GM23338 (cell line): Measurements from ENCODE around the gene EFTUD2. TPM values are rescaled to one million over a fixed set of nuclear protein-coding genes. Genes with fewer than 3 reads are reported as not detected.

Experiments used
- ATAC-seq: fragments of 200-7000 bp; cut with Tn5 transposase; 3 replicates; pipeline ENCODE4 v1.9.1; 2020
- DNase-seq: peaks from one replicate; pipeline ENCODE4 v3.0.0-alpha.2; 2015; ENCODE audit warnings: low spot score
- H2AFZ ChIP-seq: fragments of 200-600 bp; sonication (generic); 2 replicates; pipeline ENCODE4 v1.8.0; 2016; ENCODE audit warnings: antibody characterized with exemption, mild to moderate bottlenecking, moderate library complexity
- H3F3A ChIP-seq: fragments of 200-600 bp; sonication (generic); replicated peaks from 2 replicates; pipeline ENCODE4 v1.8.0; 2017; ENCODE audit warnings: antibody characterized with exemption, mixed run types, low read depth
- H3K27ac ChIP-seq: fragments of 200-600 bp; sonication (generic); 2 replicates; pipeline ENCODE4 v1.6.1; 2016; ENCODE audit warnings: low read depth
- H3K27me3 ChIP-seq: fragments of 200-600 bp; sonication (generic); 2 replicates; pipeline ENCODE4 v1.8.0; 2016; ENCODE audit warnings: mild to moderate bottlenecking, mixed run types, moderate library complexity; ENCODE audit not compliant: insufficient read depth
- H3K36me3 ChIP-seq: fragments of 200-600 bp; sonication (generic); 2 replicates; pipeline ENCODE4 v1.8.0; 2016; ENCODE audit warnings: mild to moderate bottlenecking; ENCODE audit not compliant: insufficient read depth
- H3K4me1 ChIP-seq: fragments of 200-600 bp; sonication (generic); 2 replicates; pipeline ENCODE4 v1.8.0; 2016; ENCODE audit warnings: mild to moderate bottlenecking, moderate library complexity; ENCODE audit not compliant: insufficient read depth
- H3K4me2 ChIP-seq: fragments of 200-600 bp; sonication (generic); 2 replicates; pipeline ENCODE4 v1.7.1; 2017; ENCODE audit warnings: mixed run types
- H3K4me3 ChIP-seq: fragments of 200-600 bp; sonication (generic); 2 replicates; pipeline ENCODE4 v1.6.1; 2016; ENCODE audit warnings: mixed run types
- H3K79me2 ChIP-seq: fragments of 200-600 bp; sonication (generic); replicated peaks from 2 replicates; pipeline ENCODE4 v1.8.0; 2017; ENCODE audit warnings: mild to moderate bottlenecking; ENCODE audit not compliant: insufficient read depth
- H3K9me2 ChIP-seq: fragments of 200-600 bp; sonication (generic); 2 replicates; pipeline ENCODE4 v1.8.0; 2017; ENCODE audit not compliant: insufficient read depth
- H4K20me1 ChIP-seq: fragments of 200-600 bp; sonication (generic); replicated peaks from 2 replicates; pipeline ENCODE4 v1.8.0; 2017; ENCODE audit warnings: mild to moderate bottlenecking; ENCODE audit not compliant: insufficient read depth
- H3K27ac Mint-ChIP-seq: 2 replicates; pipeline ENCODE4 v1.8.0; 2020; ENCODE audit warnings: inconsistent platforms, mild to moderate bottlenecking, moderate library complexity, mixed read lengths
- H3K27me3 Mint-ChIP-seq: 3 replicates; pipeline ENCODE4 v1.8.0; 2022; ENCODE audit warnings: low read depth, mild to moderate bottlenecking, moderate library complexity, mixed read lengths, inconsistent platforms; ENCODE audit not compliant: insufficient read depth, poor library complexity
- H3K36me3 Mint-ChIP-seq: 3 replicates; pipeline ENCODE4 v1.8.0; 2021; ENCODE audit warnings: low read depth, mild to moderate bottlenecking, inconsistent platforms, moderate library complexity, mixed read lengths
- H3K4me1 Mint-ChIP-seq: 3 replicates; pipeline ENCODE4 v1.8.0; 2020; ENCODE audit warnings: mild to moderate bottlenecking, inconsistent platforms, mixed read lengths
- H3K4me3 Mint-ChIP-seq: 3 replicates; pipeline ENCODE4 v1.8.0; 2021; ENCODE audit warnings: moderate library complexity, mild to moderate bottlenecking, inconsistent platforms, mixed read lengths
- H3K9me3 Mint-ChIP-seq: 3 replicates; pipeline ENCODE4 v1.8.0; 2020; ENCODE audit warnings: moderate library complexity, mild to moderate bottlenecking, inconsistent platforms, mixed read lengths
- CREB1 ChIP-seq: fragments of 250-450 bp; sonication (Bioruptor Pico); IDR thresholded peaks from 2 replicates; pipeline ENCODE4 v1.5.0; 2020; ENCODE audit warnings: low read depth, mild to moderate bottlenecking, moderate library complexity
- CTCF ChIP-seq, 2 experiments: fragments of 200-600 bp in 1 of 2; sonication (generic) in 1 of 2; conservative IDR thresholded peaks; 2 replicates each; pipeline versions ENCODE4 v1.5.1 to v1.6.1; 2016 to 2017; ENCODE audit warnings: antibody characterized with exemption in 2 of 2, low read depth in 2 of 2, mild to moderate bottlenecking in 2 of 2, moderate library complexity in 1 of 2
- NANOG ChIP-seq: IDR thresholded peaks from 2 replicates; pipeline ENCODE4 v1.6.1; 2016; ENCODE audit warnings: antibody characterized with exemption, borderline replicate concordance
- ZNF331 ChIP-seq: fragments of 250-450 bp; sonication (Bioruptor Pico); IDR thresholded peaks from 2 replicates; pipeline ENCODE4 v1.5.0; 2020; ENCODE audit warnings: low read depth, mild to moderate bottlenecking, moderate library complexity
- polyA plus RNA-seq: library from polyadenylated mRNA; unstranded; fragments of >200 nt; fragmentation: Nextera tagmentation; extraction: Ambion mirVana; gene quantifications from 2 replicates; pipeline ENCODE4 v1.2.1, GENCODE V29; 2016
- total RNA-seq: library from RNA; depleted of rRNA; stranded (reverse); fragments of >200 nt; shearing (Covaris generic); gene quantifications from 2 replicates; pipeline ENCODE4 v1.2.3, GENCODE V29; 2014
- TF ChIP-seq, protein P1 (sequence below): IDR thresholded peaks from one replicate; pipeline ENCODE4 v1.6.1; 2018; ENCODE audit warnings: antibody characterized with exemption; ENCODE audit not compliant: unreplicated experiment
- TF ChIP-seq, protein P2 (sequence below): fragments of 250-450 bp; sonication (Bioruptor Pico); IDR thresholded peaks from 2 replicates; pipeline ENCODE4 v1.5.0; 2020; ENCODE audit warnings: mild to moderate bottlenecking, moderate library complexity

EFTUD2 gene
- total and polyA plus RNA-seq, 2 experiments from 2014 or later = 61.6 to 196 TPM

DNA sequence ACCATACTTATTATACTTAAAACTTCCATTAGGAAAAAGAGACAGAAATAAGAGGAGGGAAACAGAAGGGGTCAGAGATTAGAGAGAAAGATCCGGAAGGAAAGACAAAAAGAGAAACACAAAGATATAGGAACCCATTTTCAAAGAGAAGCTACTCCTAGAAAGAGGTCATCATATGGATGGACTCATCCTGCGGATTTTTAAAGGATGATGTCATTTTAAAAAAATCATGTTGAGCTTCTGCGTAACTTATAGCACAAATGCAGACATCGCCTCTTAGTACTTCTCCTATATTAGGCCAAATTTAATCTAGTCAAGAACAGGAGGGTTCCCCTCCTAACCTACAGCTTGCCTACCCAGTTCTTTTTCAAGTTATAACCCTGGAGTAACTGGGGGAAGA is 18.1 kb downstream of the EFTUD2 start:
- Histone ChIP-seq H3F3A (peaks cover 20% of the 10 kb centered on the region; the same call in 1 of the 2 replicates), H3K27ac (no peak overlapping the region), H3K27me3 (no peaks in the 10 kb centered on the region), H3K4me2 (no peak overlapping the region), H2AFZ (no peak overlapping the region), H3K4me1 (no peaks in the 10 kb centered on the region), H4K20me1 (peaks cover 17% of the 10 kb centered on the region), H3K79me2 (no peaks in the 10 kb centered on the region; the same call in 1 of the 2 replicates), H3K9me2 (no peaks in the 10 kb centered on the region), H3K4me3 (no peak overlapping the region), H3K36me3 (peaks cover 72% of the 10 kb centered on the region)
- no peak for DNase-seq
- Mint-ChIP-seq H3K27ac (no peak overlapping the region), H3K9me3 (no peaks in the 10 kb centered on the region), H3K36me3 (peaks cover 83% of the 10 kb centered on the region), H3K4me3 (no peak overlapping the region), H3K4me1 (no peaks in the 10 kb centered on the region), H3K27me3 (peaks cover 3% of the 10 kb centered on the region)
- TF ChIP-seq CREB1 (no peak), NANOG (no peak)
- TF ChIP-seq, protein P1, sequence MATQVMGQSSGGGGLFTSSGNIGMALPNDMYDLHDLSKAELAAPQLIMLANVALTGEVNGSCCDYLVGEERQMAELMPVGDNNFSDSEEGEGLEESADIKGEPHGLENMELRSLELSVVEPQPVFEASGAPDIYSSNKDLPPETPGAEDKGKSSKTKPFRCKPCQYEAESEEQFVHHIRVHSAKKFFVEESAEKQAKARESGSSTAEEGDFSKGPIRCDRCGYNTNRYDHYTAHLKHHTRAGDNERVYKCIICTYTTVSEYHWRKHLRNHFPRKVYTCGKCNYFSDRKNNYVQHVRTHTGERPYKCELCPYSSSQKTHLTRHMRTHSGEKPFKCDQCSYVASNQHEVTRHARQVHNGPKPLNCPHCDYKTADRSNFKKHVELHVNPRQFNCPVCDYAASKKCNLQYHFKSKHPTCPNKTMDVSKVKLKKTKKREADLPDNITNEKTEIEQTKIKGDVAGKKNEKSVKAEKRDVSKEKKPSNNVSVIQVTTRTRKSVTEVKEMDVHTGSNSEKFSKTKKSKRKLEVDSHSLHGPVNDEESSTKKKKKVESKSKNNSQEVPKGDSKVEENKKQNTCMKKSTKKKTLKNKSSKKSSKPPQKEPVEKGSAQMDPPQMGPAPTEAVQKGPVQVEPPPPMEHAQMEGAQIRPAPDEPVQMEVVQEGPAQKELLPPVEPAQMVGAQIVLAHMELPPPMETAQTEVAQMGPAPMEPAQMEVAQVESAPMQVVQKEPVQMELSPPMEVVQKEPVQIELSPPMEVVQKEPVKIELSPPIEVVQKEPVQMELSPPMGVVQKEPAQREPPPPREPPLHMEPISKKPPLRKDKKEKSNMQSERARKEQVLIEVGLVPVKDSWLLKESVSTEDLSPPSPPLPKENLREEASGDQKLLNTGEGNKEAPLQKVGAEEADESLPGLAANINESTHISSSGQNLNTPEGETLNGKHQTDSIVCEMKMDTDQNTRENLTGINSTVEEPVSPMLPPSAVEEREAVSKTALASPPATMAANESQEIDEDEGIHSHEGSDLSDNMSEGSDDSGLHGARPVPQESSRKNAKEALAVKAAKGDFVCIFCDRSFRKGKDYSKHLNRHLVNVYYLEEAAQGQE = no peak
- no peak for ATAC-seq

GRCh38 chr17:44880062-44880461 is 19.2 kb downstream of the EFTUD2 start:
- H3K27me3 Mint-ChIP-seq = peaks cover 3% of the 10 kb centered on the region
- H3K36me3 Mint-ChIP-seq = peaks cover 85% of the 10 kb centered on the region
- H2AFZ ChIP-seq = no peak overlapping the region
- no peaks in the 10 kb centered on the region for H3K4me1 Mint-ChIP-seq
- peaks cover 15% of the 10 kb centered on the region for H4K20me1 ChIP-seq
- H3K9me2 ChIP-seq = no peaks in the 10 kb centered on the region
- no peaks in the 10 kb centered on the region for H3K27me3 ChIP-seq
- H3K4me3 ChIP-seq = no peak overlapping the region
- H3K36me3 ChIP-seq = peaks cover 78% of the 10 kb centered on the region
- H3K79me2 ChIP-seq = no peaks in the 10 kb centered on the region; the same call in 1 of the 2 replicates
- no peaks in the 10 kb centered on the region for H3K9me3 Mint-ChIP-seq
- no peaks in the 10 kb centered on the region for H3K4me1 ChIP-seq
- no peak for DNase-seq
- H3K27ac ChIP-seq = no peak overlapping the region
- H3F3A ChIP-seq = peaks cover 20% of the 10 kb centered on the region; the same call in 1 of the 2 replicates
- H3K4me2 ChIP-seq = no peak overlapping the region
- no peak overlapping the region for H3K4me3 Mint-ChIP-seq
- ATAC-seq = no peak
- H3K27ac Mint-ChIP-seq = no peak overlapping the region
- TF ChIP-seq ZNF331 (CRISPR knock-in tag) = no peak
- no peak for TF ChIP-seq CTCF (conservative IDR thresholded peaks at IDR 0.05; ENCODE audit: low read depth in 2 of 2)
- TF ChIP-seq, protein P2, sequence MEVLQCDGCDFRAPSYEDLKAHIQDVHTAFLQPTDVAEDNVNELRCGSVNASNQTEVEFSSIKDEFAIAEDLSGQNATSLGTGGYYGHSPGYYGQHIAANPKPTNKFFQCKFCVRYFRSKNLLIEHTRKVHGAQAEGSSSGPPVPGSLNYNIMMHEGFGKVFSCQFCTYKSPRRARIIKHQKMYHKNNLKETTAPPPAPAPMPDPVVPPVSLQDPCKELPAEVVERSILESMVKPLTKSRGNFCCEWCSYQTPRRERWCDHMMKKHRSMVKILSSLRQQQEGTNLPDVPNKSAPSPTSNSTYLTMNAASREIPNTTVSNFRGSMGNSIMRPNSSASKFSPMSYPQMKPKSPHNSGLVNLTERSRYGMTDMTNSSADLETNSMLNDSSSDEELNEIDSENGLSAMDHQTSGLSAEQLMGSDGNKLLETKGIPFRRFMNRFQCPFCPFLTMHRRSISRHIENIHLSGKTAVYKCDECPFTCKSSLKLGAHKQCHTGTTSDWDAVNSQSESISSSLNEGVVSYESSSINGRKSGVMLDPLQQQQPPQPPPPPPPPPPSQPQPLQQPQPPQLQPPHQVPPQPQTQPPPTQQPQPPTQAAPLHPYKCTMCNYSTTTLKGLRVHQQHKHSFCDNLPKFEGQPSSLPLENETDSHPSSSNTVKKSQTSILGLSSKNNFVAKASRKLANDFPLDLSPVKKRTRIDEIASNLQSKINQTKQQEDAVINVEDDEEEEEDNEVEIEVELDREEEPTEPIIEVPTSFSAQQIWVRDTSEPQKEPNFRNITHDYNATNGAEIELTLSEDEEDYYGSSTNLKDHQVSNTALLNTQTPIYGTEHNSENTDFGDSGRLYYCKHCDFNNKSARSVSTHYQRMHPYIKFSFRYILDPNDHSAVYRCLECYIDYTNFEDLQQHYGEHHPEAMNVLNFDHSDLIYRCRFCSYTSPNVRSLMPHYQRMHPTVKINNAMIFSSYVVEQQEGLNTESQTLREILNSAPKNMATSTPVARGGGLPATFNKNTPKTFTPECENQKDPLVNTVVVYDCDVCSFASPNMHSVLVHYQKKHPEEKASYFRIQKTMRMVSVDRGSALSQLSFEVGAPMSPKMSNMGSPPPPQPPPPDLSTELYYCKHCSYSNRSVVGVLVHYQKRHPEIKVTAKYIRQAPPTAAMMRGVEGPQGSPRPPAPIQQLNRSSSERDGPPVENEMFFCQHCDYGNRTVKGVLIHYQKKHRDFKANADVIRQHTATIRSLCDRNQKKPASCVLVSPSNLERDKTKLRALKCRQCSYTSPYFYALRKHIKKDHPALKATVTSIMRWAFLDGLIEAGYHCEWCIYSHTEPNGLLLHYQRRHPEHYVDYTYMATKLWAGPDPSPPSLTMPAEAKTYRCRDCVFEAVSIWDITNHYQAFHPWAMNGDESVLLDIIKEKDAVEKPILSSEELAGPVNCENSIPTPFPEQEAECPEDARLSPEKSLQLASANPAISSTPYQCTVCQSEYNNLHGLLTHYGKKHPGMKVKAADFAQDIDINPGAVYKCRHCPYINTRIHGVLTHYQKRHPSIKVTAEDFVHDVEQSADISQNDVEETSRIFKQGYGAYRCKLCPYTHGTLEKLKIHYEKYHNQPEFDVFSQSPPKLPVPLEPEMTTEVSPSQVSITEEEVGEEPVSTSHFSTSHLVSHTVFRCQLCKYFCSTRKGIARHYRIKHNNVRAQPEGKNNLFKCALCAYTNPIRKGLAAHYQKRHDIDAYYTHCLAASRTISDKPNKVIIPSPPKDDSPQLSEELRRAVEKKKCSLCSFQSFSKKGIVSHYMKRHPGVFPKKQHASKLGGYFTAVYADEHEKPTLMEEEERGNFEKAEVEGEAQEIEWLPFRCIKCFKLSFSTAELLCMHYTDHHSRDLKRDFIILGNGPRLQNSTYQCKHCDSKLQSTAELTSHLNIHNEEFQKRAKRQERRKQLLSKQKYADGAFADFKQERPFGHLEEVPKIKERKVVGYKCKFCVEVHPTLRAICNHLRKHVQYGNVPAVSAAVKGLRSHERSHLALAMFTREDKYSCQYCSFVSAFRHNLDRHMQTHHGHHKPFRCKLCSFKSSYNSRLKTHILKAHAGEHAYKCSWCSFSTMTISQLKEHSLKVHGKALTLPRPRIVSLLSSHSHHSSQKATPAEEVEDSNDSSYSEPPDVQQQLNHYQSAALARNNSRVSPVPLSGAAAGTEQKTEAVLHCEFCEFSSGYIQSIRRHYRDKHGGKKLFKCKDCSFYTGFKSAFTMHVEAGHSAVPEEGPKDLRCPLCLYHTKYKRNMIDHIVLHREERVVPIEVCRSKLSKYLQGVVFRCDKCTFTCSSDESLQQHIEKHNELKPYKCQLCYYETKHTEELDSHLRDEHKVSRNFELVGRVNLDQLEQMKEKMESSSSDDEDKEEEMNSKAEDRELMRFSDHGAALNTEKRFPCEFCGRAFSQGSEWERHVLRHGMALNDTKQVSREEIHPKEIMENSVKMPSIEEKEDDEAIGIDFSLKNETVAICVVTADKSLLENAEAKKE = no peak
- TF ChIP-seq, protein P1 = no peak
